ENCODE measurements around the gene RPL19.

DNA sequence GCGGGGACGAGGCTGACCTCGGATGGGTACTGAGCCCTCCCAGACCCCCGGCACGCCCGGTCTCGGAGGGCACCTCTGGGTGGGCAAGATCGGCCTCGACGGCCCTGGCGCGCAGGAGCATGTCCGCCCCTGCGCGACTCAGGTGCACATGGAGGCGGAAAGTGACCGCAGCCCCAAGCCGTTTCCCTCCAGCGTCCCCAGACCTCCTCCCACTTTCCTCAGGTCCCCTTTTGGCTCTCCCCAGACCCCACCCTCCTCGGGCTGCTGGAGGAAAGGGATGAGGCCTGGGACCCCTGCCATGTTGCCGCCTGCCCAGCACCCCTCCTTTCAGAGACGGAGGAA is 10.0 kb downstream of the RPL19 start:
- TF ChIP-seq POLR2A (IDR thresholded peaks at IDR 0.05), result no peak
- TF ChIP-seq, protein P1, sequence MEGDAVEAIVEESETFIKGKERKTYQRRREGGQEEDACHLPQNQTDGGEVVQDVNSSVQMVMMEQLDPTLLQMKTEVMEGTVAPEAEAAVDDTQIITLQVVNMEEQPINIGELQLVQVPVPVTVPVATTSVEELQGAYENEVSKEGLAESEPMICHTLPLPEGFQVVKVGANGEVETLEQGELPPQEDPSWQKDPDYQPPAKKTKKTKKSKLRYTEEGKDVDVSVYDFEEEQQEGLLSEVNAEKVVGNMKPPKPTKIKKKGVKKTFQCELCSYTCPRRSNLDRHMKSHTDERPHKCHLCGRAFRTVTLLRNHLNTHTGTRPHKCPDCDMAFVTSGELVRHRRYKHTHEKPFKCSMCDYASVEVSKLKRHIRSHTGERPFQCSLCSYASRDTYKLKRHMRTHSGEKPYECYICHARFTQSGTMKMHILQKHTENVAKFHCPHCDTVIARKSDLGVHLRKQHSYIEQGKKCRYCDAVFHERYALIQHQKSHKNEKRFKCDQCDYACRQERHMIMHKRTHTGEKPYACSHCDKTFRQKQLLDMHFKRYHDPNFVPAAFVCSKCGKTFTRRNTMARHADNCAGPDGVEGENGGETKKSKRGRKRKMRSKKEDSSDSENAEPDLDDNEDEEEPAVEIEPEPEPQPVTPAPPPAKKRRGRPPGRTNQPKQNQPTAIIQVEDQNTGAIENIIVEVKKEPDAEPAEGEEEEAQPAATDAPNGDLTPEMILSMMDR (IDR thresholded peaks at IDR 0.05), result no peak

Measured in body of pancreas (tissue), 4 donors.